22Rv1 (cell line): ENCODE data around the gene PTPN20.

Experiments used
- ZFX ChIP-seq: fragments of 450-650 bp; IDR thresholded peaks from 2 replicates; pipeline ENCODE4 v1.6.1; 2017; ENCODE audit warnings: antibody characterized with exemption, borderline replicate concordance
- TF ChIP-seq, protein P1 (sequence below): fragments of 450-650 bp; IDR thresholded peaks from 2 replicates; pipeline ENCODE4 v1.5.1; 2017; ENCODE audit warnings: mild to moderate bottlenecking

DNA sequence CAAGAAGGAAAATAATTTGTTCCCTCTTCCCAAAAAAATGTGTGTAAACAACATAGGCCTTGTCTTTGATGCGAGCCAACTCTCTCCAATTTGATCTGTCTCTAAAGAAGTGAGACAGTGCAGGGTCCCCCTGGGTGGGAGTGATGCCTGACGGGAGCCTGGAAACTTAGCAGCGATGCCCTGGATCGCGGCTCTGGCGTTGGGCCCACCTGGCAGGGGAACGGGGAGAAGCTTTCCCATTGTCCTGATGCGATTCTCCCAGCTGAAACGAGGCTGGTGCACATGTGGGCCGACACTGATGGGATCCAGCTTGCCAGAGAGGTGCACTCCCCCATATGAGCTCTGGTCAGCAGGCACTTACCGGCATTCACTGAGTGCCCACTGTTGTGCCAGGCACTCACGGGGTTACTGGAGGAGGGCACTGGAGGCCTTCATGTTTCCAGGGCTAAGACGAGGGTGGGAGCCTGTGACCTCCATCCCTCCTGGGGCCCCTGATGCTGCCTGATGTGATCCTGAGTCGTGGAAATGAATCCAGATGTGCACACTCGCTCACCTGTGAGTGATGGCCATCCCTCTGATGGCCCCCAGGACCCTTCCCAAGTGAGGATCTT is 132.8 kb downstream of the PTPN20 start:
- TF ChIP-seq, protein P1, sequence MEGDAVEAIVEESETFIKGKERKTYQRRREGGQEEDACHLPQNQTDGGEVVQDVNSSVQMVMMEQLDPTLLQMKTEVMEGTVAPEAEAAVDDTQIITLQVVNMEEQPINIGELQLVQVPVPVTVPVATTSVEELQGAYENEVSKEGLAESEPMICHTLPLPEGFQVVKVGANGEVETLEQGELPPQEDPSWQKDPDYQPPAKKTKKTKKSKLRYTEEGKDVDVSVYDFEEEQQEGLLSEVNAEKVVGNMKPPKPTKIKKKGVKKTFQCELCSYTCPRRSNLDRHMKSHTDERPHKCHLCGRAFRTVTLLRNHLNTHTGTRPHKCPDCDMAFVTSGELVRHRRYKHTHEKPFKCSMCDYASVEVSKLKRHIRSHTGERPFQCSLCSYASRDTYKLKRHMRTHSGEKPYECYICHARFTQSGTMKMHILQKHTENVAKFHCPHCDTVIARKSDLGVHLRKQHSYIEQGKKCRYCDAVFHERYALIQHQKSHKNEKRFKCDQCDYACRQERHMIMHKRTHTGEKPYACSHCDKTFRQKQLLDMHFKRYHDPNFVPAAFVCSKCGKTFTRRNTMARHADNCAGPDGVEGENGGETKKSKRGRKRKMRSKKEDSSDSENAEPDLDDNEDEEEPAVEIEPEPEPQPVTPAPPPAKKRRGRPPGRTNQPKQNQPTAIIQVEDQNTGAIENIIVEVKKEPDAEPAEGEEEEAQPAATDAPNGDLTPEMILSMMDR = no peak
- TF ChIP-seq ZFX = no peak
